ENCODE data around the gene AMN.

AMN gene

DNA sequence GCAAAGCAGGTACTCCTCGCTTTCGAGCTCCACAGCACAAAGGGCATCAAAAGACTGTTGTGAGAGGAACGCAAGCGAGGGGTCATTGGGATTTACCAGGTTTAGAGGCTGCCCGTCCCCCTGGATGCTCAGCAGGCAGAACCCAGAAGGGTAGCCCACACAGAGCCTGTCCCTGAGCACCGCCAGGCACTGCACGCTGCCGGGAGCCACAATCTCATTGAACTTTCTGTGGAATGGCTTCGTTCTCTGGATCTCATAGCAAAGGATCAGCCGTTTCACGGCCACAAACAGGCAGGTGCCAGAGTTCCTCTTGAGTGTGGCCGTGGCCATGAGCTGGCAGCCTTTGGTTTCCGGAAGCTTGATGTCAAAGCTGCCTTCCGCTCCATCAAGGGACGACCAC, 21.5 kb downstream of the AMN start:
- DNase-seq (ENCODE audit: low read depth in 2 of 2), result no peak

DNA sequence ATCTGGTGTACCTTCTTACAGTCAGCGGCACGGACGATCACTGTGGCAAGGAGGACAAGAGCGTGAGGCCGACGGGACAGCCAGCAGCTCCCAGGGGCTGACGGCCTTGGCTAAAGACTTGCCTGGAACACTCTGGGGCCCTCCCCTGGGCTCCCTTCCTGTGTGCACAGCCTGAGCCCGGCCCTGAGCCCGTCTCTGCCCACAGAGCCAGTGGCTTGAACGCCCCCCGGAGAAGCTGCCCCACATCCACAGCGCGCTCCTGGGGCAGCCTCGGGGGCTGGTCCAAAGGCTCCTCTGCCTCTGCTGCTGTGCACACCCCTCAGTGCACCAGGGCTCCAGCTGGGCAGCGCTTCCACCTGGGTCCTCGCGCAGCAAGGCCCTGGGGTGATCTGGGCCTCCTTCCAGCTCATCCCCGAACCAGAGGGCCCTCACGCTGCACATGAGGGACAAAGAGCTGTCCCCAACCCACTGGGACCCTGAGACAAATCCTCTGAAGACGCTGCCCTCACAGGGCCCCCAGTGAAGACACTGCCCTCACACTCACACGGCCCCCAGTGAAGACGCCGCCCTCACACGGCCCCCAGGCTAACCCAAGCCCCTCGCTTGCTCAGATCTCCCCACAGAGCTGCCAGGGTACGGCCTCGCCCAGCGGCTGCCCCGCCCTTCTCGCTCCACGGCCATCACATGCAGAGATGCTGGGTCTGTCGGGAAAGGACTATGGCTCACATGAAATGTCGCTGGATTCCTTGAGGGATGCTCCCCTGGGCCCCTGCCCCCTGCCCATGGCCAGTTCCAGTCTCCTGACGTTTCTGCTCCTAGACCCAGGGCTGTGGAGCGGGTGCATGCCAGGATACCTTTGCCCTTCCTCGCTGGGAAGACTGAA, 22.2 kb downstream of the AMN start:
- DNase-seq (ENCODE audit: low read depth in 2 of 2), result no peak

- DNase-seq (ENCODE audit: low read depth in 2 of 2), result no peak
These were observed 23.1 kb downstream of the AMN start for GRCh38 chr14:102945346-102946130.

DNA sequence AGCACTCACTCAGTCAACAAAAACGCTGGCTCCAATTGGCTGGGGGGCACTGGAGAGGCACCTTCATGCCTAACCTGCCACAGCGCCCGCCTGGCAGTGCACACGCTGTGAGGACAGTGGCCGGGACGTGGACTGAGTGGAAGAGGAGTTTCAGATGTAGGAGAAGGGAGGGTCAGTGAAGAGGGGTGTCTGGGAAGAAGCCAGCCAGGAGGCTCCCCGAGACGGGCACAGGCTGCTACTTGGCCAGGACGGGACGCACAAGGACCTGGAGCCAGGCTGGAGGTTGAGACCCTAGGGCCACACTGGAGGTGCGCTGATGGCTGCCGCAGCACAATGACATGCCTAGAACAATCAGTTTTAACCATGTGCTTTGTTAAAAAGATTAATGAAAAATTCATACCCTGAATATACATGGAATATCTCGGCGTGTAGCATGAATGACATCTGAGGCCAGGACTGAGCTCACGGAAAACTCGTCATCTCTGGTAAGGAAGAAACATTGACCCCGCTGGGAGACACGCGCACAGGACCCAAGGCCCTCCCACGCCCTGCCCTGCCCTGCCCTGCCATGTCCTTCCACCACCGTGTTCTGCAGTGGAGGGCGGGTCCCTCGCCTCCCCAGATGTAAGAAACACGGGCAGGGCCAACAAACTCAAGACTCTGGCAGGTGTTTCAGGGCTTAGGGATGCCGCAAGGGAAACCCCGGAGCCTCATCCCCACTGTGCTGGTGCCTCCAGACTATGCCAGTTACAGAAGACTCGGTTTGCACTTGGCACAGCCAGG, 25.0 kb downstream of the AMN start:
- DNase-seq (ENCODE audit: low read depth in 2 of 2), result no peak

DNA sequence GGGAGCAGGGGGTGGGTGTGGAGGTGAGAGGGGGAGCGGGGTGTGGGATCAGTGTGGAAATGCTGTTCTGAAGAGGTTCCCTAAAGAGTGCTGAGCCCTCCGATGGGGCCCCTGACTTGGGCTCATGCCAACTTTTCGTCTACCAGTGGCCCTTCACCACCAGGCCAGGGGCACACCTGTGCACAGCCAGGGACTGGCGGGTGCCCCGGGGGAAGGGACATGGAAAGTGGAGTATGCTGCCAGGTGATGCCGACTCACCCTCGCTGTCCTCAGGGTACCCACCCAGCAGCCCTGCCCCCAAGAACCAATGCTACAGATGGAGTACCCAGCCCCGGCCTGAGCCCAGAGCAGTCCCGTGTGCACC, 26.2 kb downstream of the AMN start:
- DNase-seq (ENCODE audit: low read depth in 2 of 2), result no peak

GRCh38 chr14:102949062-102949800, 26.8 kb downstream of the AMN start:
- DNase-seq (ENCODE audit: low read depth in 2 of 2), result no peak

DNA sequence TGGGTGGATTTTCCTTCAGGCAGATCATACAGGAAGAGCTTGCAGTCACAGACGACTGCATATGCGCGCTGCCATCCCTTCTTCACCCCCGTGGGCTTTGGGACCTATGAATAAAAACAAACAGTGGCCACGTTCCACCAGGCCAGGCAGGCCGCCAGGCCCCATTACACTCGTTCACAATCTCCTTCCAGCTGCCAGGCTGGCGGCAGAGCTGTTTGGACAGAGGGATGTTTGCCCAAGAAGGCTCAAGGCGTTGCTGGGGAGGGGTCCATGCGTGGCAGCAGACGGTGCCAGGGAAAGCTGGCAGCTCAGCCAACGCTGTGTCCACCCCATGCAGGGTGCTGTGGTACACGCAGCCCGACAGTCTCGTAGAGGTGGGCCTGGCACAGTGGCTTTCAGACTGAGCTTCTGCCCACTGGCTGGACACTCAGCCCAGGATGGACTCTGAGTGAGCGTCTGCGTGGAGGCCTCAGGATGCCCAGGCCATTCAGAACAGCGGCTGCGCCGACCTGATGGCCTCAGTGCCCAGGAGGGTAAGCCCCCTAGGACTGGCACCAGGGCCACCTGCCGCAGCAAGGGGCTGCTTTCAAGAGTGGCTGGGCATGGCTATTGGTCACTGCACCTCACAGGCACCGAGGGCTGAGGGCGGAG, 27.5 kb downstream of the AMN start:
- DNase-seq (ENCODE audit: low read depth in 2 of 2), result no peak

DNA sequence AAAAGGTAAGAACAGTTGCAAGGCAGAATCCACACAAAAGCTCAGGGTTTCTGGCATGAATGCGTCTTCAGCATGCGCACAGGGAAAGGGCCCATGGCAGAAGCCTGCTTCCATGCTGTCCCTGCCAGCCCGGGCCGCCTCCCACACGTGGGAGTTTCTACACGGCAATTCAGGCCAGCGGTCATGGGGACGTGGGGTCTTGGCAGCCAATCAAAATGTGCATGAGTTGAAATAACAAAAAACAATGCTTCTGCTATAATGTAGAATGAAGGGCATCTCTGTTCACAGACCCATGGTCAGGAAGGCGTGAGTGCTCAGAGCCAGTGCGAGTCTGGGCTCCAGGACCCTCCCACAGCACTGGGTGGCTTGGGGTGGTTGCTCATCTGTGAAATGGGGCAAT, 28.6 kb downstream of the AMN start:
- DNase-seq (ENCODE audit: low read depth in 2 of 2), result no peak

- no peak for DNase-seq (ENCODE audit: low read depth in 2 of 2)
These were observed 29.3 kb downstream of the AMN start for GRCh38 chr14:102951799-102952198.

GRCh38 chr14:102952276-102952675, 29.8 kb downstream of the AMN start:
- DNase-seq (ENCODE audit: low read depth in 2 of 2), result no peak

- no peak for DNase-seq (ENCODE audit: low read depth in 2 of 2)
These were observed 30.6 kb downstream of the AMN start for GRCh38 chr14:102953100-102953499.

- no peak for DNase-seq (ENCODE audit: low read depth in 2 of 2)
These were observed 31.8 kb downstream of the AMN start for GRCh38 chr14:102954081-102954789.

DNA sequence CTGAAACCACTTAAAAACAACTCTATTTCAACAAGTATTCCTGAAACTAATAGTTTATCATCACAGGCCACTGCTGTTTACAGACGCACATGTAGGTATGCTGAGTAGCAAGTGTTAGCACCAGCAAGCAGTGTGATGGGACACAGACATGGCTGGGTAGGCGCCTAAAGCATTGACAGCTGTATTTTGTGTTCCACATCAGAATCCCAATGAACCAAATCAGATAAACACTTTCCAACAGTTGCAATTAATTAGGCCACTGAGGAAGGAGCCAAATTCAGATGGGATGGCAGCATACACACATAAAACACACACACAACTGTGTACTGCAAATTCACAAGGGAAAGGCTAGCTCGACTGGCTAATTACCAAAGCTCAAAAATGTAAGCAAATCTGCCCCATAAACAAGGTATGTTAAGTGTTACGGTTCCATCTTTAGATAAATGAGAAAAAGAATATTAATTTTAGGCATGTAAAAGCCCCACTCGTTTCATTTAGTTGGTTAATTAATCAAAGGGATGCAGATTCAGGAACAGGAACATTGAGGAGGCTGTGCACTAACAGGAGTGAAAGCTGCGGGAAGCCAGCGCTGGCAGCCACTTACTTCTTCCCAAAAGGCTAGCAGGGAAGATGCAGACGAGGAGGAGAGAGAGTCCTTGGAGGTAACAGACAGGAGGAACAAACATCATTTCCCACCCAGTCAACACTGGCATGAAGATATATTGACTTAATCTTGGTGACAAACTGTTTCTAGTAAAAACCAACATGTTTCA, 33.4 kb downstream of the AMN start:
- DNase-seq (ENCODE audit: low read depth in 2 of 2), result no peak

GRCh38 chr14:102957222-102957621, 34.8 kb downstream of the AMN start:
- DNase-seq (ENCODE audit: low read depth in 2 of 2), result no peak

GRCh38 chr14:102958461-102958860, 36.0 kb downstream of the AMN start:
- DNase-seq (ENCODE audit: low read depth in 2 of 2), result no peak

DNA sequence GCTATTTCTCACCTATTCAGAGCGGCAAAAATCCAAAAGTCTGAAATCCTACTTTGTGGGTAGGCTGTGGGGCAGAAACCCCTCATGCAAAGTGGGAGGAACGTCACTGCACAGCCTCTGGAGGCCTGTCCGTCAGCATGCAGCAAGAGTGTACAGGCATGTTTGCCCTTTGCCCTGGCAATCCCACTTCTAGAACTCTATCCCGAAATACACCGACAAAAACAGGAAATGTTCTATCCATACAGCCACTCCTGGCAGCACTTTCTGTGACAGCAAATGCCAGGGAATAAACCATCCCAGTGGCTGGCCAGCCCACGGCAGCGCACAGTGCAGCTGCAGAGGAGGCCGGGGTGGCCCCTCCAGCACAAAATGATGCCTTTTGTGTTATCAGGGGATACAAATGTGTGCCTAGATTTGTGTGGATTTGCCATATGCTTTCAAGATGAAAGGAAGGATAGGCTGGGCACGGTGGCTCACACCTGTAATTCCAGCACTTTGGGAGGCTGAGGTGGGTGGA, 39.7 kb downstream of the AMN start:
- DNase-seq (ENCODE audit: low read depth in 2 of 2), result no peak

DNA sequence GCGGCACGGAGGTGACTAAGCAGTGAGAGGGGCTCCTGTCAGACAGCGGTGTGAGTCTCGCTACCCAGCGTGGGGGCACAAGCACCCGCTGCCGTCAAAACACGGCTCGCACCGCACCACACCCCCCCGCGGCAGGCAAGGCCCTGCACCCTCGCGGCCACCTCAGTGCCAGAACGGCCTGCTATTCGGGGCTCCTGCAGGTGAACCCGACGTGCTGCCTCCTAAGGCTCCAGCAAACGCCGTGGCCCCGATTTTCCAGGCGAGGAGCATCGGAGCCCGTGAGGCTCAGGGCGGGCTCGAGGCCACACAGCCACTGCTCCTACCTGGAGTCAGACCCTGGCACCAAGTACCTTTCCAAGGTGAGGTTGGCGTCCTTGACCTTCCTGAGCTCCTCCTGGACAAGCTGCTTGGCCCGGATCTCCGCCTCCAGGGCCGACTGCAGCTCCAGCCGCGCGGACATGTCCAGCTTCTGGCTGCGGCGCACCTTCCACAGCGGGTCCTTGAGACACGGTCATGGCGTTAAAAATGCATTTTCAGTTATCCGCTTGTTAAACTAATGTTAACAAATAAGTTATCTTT, 41.8 kb downstream of the AMN start:
- no peak for DNase-seq (ENCODE audit: low read depth in 2 of 2)

DNA sequence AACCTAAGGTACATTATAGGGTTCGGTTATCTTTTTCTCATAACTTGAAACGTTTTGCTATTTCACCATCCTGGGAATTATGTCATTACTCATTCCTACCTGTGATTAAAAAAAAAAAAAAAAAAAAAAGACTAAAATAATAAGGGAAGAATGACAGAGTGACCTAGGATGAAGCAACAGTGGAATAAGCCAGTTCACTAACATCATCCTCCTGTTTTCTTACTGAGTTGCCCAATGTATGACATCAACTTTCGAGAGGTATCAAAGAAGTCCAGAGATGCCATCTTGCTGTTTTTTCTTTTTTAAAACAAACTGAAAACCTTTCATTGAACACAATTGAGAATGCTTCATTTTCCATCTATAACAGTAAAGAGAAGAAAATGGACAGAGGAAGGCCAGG, 42.8 kb downstream of the AMN start:
- DNase-seq (ENCODE audit: low read depth in 2 of 2), result no peak

Measured in stimulated activated CD8-positive, alpha-beta memory T cell treated with anti-CD3 and anti-CD28 coated beads, Interleukin-15, amount 100 ng/mL, for 48 hours (primary cell).